Activated CD8-positive, alpha-beta memory T cell treated with anti-CD3 and anti-CD28 coated beads for 1 hour (primary cell): ENCODE measurements around the gene NECTIN1.

Source experiments
- DNase-seq, 2 donors: peaks; one replicate each; pipeline ENCODE4 v3.0.0-alpha.2; 2020; ENCODE audit warnings: low read depth in 1 of 2; ENCODE audit errors: extremely low read depth in 1 of 2

NECTIN1 gene

DNA sequence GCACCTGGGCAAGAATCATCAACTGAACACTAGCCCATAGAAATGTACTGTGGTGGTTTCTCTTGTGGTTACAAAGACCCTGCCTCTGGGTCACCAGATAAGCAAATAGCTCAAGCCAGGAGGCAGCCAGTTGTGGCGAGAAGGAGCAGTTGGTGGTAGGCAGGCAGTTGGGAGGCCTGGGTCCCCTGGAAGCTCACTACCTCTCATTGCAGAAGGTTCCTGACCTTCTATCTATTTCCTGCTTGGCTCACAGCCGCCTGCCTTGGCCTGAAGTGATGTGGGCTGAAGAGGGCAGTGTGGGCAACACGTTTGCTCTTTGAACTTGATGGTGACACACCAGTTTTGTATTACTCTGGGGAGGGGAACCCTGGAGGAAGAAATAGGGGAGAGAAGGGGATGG, 34.7 kb downstream of the NECTIN1 start:
- no peak for DNase-seq

- DNase-seq = no peak
Observed at GRCh38 chr11:119693253-119693815, 35.7 kb downstream of the NECTIN1 start.

DNA sequence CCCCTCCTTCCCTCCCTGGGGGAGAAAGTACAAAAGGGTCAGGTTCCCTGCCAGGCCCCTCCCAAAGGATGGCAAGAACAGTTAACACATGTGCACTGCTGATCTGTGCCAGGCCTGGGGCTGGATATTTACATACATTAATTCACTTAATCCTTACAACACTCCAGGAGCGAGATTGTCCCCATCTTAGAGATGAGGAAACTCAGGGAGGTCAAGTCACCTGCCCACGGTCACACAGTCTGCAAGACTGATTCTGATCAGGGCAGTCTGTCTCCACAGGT, 36.5 kb downstream of the NECTIN1 start:
- DNase-seq = no peak

- no peak for DNase-seq
Observed at GRCh38 chr11:119691701-119692539, 37.1 kb downstream of the NECTIN1 start.

DNA sequence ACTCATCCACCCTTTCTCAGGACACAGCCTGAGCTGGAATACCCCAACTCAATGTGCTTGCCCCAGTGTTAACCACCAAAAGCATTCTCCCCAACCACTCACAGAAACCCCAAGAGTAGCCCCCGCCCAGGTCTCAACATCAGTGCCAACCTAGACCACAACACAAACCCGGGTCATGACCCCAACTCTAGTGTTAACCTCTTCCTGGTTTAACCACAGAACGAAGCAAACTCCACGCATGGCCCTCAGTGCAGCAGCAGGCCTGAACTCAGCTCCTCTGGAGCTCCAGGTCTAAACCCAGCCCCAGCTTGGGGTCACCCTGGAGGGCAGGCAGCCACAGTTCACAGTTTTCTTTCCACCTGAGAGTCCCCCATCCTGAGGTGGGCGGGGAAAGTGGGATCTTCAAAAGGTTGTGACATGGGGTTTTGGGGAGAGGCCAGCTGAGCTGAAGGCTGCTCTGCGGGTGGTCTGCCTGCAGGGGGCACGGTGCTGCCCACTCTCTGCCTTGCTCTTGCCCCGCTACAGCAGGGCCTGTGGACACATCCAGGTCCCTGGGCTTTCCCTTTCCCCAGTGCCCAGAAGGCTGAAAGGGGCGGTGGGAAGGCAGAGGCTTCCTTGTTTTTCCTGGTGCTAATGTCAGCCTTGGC, 37.9 kb downstream of the NECTIN1 start:
- no peak for DNase-seq

- DNase-seq = no peak
Observed at GRCh38 chr11:119689302-119689701, 39.7 kb downstream of the NECTIN1 start.

- DNase-seq = no peak
Observed at GRCh38 chr11:119688356-119688755, 40.6 kb downstream of the NECTIN1 start.

DNA sequence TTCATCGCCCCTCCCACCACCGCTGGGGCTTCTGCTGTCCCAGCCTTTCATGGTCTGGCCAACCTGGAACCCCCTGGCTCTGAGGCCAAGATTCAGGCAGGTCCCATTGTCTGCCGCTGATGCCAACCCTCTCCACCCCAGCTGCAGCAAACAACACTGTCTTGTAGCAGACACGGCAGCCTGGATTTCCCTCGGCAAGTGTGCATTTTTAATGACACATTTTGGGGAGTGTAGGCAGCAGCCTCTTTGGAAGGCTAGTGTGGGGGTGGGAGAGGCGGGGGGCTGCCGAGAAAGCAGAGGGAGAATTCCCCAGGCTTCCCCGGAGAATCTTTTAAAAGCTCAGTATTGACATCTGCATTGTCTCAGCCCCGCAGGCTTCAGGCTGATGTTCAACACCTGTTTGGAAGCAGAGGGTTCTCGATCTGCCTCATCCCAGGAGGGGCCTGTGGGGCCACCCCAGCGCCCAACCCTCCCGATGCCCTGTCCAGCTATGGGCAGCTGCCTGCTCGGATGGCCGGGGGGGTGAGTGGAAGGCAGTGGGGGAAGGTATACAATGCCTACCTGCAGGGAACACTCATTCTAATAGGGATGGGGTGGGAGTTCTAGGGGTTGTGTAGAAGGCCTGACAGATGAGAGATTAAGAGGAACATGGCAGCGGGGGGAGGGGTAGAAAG, 41.5 kb downstream of the NECTIN1 start:
- DNase-seq = no peak

GRCh38 chr11:119686177-119686882, 42.7 kb downstream of the NECTIN1 start:
- no peak for DNase-seq

DNA sequence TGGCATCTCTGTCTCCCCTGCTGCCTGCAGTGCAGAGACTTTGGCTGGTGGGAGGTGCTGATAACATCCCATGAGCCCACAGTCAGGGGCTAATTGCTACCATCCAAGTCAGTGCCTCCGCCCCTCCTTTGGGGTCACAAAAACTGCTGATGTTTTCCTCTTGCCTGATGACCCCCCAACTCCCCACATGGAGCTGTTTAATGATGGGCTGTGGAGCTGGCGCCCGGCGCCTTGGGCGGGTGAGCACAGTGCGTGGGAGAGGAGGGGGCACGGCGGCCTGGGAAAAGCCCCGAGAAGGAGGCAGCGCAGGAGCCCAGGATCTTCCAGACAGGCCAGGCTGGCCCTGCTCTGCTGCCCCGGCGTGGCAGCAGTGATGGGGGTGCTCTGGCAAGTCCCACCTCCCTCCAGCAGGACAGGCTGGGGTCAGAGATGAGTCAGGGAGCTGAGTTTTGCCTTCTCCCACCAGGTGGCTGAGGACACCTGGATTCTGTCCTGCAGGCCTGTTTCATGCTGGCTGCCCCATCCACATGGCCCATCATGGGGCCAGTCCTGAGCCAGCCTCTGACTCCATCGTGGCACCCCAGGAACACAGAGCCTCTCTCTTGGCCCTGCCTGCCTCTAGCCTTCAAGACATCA, 43.8 kb downstream of the NECTIN1 start:
- no peak for DNase-seq

- DNase-seq = no peak
Observed at GRCh38 chr11:119684361-119685110, 44.5 kb downstream of the NECTIN1 start.

DNA sequence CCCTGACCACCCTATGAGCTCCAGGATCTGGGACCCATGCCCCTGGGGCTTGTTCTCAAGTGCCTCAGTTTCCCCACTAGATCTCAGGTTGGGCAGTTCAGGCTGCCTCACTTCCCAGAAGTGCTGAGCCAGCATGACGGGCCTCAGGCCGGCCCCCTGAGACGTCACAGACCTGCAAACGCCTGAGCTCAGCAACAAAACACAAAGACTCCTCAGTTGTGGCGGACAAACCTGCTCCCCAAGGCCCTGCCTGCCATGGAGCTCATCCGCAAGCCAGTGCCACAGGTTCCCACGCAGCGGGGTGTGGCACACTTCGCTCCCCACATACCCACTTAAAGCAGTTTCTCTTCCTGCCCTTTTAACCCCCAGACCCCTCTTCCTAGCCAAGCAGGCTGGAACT, 45.2 kb downstream of the NECTIN1 start:
- DNase-seq = no peak

GRCh38 chr11:119681361-119681910, 47.6 kb downstream of the NECTIN1 start:
- DNase-seq = no peak

GRCh38 chr11:119680541-119681360, 48.2 kb downstream of the NECTIN1 start:
- no peak for DNase-seq

- DNase-seq = no peak
Observed at GRCh38 chr11:119679346-119679745, 49.7 kb downstream of the NECTIN1 start.

GRCh38 chr11:119678351-119678750, 50.6 kb downstream of the NECTIN1 start:
- no peak for DNase-seq

DNA sequence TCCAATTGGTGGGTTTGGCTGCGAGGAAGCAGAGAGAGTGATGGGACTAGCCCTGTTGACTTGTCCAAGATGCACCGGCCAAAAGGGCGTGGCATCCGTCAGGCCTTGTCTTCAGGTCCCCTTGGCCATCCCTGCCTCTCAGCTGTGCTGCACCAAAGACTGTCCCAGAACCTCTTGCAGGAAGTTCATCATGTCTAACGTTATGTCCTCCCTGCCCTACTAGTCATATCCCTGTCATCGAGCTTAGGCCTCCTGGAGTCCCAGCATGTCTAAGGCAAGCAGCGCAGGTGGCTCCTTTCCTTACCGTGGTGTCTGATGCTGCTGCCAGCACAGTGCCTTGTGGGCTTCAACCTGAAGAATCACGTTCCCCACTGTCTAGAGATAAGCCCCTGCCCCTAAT, 51.2 kb downstream of the NECTIN1 start:
- DNase-seq = no peak

GRCh38 chr11:119676461-119677020, 52.5 kb downstream of the NECTIN1 start:
- no peak for DNase-seq
